Measurements from ENCODE around the gene RIN3.

DNA sequence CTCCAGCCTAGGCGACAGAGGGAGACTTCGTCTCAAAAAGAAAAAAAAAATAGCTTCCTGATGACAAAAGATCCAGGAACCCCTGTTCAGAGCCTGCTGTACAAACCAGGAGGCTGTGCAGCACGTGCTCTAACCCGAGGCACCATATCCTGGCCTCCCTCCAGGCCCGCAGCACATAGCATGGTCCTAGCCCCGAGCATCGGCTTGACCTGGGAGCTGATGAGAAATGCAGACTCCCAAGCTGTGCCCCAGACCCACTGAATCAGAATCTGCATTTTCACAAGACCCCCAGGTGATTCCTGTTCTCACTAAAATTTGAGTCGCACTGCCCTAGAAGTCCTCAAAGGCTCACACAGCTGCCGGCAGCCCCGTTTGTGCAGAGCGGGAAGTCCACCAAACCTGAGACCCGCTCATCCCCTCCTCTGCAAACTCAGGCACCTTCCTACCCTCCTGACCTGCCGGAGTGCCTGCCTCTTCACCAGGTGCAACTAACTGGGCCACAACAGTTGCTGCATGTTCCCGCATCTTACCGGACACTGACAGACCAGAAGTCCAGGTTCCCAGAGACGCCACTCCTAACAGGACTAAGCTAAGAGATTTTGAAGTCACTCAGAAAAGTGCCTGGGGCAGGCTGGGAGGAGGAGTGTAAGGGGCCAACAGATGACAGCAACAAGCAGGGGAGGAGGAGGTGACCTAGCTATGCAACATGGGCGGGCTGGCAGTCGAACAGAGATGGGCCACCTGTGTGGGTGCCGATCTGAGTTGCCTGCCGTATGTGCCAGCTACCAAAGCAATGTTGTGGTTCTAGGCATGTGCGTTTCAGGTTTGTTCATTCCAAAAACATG lies 24.0 kb upstream of the RIN3 start:
- TF ChIP-seq, protein P1, sequence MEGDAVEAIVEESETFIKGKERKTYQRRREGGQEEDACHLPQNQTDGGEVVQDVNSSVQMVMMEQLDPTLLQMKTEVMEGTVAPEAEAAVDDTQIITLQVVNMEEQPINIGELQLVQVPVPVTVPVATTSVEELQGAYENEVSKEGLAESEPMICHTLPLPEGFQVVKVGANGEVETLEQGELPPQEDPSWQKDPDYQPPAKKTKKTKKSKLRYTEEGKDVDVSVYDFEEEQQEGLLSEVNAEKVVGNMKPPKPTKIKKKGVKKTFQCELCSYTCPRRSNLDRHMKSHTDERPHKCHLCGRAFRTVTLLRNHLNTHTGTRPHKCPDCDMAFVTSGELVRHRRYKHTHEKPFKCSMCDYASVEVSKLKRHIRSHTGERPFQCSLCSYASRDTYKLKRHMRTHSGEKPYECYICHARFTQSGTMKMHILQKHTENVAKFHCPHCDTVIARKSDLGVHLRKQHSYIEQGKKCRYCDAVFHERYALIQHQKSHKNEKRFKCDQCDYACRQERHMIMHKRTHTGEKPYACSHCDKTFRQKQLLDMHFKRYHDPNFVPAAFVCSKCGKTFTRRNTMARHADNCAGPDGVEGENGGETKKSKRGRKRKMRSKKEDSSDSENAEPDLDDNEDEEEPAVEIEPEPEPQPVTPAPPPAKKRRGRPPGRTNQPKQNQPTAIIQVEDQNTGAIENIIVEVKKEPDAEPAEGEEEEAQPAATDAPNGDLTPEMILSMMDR (IDR thresholded peaks at IDR 0.05): no peak
- TF ChIP-seq POLR2A (IDR thresholded peaks at IDR 0.05): no peak
